Activated CD4-positive, alpha-beta T cell treated with anti-CD3 and anti-CD28 coated beads, Interleukin-2, amount 50 U/mL, for 4 hours (primary cell): ENCODE measurements around the gene BPIFB4.
"Not testable (repeated sequence)": the region's sequence is repeated elsewhere in the genome, so short reads cannot be mapped to it uniquely, and the experiment has no call there.

Experiments
- DNase-seq, 2 experiments: peaks; one replicate each; pipeline ENCODE4 v3.0.0-alpha.2; 2020

BPIFB4 gene

DNA sequence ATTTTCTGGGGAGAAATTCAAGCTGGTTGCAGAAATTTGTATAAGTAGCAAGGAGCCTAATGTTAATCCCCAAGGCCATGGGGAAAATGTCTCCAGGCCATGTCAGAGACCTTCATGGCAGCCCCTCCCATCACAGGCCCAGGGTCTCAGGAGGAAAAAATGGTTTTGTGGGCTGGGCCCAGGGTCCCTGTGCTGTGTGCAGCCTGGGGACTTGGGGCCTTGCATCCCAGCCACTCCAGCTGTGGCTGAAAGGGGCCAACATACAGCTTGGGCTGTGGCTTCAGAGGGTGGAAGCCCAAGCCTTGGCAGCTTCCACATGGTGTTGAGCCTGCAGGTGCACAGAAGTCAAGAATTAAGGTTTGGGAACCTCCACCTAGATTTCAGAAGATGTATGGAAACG, 42.9 kb downstream of the BPIFB4 start:
- not testable (repeated sequence) for DNase-seq

DNA sequence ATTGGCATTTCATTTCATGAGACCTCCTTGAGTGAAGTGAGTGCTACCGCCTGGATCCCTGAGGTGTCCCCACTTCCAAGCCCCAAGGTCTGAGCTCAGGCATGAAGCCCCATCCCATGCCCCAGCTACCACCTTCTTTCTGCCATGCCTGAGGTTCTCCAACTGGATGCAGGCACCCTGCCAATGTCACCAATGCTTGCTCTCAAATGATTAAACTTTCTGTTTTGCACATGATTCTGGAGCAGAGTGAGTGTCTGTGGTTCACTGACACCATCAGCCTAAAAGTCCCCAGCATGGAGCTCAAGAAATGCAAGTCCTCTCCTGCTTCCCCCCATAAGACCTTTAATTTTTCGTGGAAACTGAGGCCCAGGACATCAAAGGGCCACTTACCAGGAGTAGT, 44.8 kb downstream of the BPIFB4 start:
- DNase-seq = no peak

DNA sequence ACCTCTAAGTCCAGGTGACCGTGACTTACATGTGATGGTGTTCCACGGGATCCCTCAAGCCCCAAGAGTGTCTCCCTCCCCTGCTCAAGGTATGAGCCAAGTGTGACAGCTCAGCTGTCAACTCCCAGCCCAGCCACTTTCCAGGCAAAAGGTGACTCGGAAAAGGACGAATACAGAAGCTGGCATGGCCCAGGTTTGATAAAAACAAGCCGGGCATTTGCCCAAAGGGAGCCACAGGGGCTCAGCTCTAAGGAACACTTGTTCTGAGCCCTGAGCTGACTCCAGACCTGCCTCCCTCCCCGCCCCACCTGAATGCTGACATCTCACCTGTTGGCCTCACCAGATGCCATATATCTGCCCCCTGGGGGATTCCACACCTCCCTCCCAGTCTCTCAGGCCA, 45.6 kb downstream of the BPIFB4 start:
- no peak for DNase-seq

DNA sequence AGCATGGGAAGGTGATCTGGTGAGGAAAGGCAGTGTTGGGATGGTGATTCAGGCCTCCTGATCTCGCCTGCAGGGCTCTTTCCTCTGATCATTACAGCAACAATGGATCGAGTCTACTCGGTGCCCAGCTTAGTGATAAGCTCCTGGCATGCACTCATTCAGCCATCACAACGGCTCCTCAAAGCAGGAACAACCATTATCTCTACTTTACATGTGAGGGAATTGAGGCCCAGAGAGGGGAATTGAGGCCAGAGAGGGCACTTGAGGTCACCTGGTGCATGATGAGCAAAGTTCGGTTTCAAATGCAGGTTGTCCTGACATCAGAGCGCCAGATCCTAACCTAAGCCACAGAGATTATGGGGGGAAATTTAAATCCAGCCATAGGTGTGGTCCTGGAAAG, 46.5 kb downstream of the BPIFB4 start:
- DNase-seq = no peak

DNA sequence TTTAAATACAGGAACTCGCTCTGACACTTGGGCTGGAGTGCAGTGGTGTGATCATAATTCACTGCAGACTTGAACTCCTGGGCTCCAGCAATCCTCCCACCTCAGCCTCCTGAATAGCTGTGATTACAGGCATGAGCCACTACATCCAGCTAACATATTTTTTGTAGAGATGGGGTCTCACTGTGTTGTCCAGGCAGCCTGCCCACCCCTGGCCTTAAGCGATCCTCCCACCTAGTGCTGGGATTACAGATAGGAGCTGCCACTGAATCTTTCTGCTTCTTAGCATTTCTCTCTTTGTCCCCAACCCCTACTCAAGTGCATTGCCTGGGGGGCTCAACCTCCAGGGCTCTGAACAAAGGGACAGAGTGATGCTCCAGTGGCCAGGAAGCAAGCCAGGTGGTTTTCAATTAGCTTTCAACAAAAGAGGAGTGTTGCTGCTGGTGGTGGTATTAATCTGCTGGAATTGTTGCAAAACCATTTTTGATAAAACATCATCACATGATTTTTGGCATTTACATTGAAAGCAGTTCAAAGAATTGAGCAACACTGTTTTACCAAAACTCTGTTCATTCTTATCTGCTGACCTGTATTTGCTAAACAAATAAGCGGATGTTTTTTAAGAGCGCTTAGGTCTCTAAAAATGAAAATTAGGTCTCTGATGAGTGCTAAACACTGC, 48.1 kb downstream of the BPIFB4 start:
- DNase-seq = no peak

DNA sequence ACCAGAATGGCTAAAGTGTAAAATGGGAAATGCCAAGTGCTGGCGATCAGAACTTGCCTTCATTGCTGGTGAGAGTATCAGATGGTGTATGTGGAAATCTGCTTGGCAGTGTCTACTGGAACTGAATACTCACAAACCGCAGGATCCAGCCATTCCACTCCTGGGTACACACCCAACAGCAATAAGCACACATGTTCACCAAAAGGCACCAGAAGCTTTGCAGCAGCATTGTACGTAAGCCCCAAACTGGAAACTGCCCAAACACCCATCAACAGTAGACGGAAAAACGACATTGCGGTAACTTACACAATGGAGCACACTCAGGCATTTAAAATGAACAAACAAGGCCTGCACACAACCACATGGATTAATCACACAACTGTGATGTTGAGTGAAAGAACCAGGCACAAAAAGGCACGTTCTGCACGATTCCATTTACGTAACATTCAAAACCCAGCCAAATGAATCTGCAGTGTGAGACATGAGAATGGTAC, 51.2 kb downstream of the BPIFB4 start:
- DNase-seq = no peak

DNA sequence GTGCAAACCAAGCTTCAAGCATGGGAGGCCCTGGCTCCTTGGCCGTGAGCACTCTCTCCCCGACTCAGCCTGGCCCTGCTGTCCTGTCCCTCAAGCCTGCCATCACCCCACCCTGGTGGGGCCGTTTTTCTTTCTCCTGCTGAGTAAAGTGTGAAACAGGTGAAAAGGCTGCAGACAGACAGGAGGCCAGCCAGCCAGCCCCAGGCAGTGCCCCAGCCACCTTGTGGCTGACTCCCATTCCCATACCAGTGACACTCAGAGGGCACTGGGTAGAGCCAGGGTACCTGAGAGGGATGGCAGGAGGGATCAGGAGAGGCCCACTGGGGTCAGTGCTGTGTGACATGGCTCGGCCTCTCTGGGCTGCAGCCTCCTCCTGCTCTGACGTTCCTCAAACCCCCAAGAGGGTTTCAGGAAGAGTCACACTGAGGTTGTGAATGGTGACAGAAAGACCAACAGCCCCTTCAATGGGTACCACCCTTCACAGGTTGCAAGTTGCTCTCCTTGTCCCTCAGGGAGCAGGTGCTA, 52.6 kb downstream of the BPIFB4 start:
- no peak for DNase-seq

DNA sequence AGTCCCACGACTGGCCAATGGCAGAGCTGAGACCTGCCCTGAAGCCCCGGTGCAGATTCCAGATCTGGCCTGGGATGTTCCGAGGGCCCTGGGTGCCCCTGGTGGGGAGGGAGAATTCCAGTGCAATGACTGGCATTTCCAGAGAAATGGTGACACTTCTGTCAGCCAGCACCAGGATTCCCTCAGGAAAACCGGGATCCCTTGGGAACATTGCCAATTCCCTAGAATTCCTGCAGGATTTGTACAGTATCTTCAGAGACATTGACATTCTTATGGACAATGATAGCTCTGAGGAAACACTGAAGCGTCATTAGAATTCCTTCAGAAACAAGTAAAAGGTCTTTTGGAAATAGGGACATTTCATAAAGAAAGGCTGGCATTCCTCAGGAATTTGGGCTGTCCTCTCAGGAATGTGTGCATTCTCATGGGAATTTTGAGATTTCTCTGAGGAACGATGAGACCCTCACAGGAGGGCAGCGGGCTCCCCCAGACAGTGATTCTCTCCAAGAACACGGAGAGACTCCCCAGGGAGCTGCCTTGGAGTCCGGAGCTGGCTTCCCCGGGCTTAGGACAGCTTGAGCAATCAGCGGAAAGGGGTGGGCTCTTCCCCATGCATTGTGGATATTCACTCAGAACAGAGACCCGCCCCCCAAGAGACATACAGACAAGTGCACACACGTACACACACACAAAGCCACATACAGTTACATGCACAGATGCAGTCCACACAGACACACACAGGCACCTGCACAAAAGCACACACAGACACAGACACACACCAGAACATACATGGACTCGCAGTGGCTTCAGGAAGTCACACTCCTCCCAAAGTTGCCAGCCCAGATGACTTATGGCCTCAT, 53.3 kb downstream of the BPIFB4 start:
- DNase-seq = no peak

DNA sequence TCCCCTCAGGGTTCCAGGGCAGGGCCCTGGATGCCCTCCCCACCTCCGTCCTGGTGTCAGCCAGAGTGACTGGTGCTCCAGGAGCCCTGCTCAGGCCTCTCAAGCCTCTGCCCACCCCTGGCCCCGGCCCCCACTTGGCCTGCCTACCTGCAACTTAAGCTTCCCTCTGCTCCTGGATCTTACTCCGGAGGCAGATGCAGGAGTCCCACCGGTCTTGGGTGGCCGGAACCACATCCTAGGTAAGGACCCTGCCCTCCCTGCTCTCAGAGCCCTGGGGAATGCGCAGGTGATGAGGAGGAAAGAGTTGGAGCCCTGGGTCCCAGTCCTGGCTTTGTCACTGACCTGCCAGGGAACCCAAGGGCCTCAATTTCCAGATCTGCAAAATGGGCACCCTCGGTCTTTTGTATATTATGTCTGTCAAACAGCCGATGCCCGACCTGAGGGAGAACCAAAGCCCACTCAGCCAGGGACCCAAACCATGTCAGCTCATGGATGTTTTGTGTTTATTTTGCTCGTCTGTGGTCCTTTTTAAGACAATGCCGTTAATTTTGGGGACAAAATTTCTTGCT, 54.0 kb downstream of the BPIFB4 start:
- no peak for DNase-seq

DNA sequence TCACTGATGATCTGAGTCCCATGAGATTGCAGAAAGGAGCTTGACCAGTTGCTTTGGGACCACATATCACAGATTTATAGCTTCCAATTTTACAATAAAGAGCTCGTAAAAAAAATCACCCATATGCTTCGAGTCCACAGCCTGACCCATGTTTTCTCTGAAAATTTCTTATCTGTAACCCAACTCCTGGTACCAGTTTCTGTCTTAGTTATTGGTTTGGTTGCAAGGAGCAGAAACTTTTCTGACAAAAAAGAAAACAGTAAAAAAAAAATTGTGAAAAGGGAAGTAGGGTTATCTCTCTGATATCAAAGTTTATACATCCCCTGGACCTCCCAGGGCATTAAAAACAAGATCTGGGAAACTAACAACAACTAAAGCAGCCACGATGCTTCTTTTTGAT, 57.8 kb downstream of the BPIFB4 start:
- no peak for DNase-seq

DNA sequence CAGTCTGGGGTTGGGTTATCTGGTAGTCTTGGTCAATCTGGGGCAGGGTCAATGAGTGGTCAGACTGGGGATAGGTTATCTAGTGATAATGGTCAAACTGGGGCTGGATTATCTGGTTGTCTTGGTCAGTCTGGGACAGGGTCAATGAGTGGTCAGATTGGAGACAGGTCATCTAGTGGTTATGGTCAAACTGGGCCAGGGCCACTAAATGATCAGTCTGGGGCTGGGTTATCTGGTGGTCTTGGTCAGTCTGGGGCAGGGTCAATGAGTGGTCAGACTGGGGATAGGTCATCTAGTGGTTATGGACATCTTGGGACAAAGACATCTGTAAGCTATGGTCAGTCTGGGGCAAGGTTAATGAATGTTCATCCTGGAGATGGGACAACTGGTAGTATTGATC, 60.0 kb downstream of the BPIFB4 start:
- DNase-seq = no peak

DNA sequence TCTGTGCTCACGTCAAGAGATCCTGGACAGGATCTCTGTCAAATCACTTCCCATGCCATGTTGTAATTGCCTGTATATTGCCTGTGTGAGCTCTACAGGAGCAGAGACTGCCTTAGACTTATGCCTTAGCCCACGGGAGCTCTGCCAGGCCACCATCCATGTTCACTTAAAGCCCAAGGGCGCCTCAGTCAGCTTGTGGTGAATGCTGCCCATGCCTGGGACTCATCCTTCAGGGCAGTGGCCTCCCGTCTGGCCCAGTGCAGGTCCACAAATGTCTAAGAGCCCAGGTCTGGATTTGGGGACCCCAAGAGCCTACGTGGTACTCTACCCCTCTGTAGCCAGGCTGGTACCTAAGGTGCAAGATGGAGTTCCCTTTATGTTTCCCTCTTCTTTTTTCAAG, 66.1 kb downstream of the BPIFB4 start:
- no peak for DNase-seq

DNA sequence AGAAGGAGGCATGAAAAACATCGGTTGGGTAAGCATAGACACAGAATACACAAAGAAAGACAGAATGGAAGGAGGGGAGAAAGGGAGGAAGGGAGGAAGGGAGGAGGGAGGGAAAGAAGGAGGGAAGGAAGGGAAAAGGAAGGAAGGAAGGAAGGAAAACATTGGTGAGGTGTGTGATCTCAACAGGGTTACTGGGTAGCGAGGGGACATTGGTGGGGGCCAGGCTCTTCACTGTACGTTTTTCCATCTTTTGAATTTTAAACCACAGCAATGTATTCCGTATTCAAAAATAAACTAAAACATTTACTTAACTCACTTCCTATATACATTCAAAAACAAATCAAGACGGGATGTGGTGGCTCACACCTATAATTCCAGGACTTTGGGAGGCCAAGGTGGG, 67.9 kb downstream of the BPIFB4 start:
- DNase-seq = no peak

DNA sequence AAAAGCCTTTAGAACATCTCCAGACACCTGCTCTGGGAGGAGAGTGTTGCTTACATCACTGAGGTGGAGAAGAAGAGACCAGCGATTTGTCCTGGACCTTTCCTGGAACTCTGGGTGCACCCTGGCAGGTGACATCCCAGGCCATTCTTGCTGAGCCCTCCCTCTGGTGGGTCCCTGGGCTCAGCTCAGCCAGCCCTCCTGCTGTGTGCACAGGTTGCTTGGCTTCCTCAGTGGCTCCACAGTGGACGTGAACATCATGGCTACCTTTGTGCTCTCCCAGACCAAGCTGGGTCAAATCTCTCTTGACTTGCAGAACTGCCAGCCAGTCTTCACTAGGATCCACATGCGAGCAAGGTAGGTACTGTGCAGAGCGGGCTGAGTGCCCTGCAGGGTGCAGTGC, 68.6 kb downstream of the BPIFB4 start:
- no peak for DNase-seq

DNA sequence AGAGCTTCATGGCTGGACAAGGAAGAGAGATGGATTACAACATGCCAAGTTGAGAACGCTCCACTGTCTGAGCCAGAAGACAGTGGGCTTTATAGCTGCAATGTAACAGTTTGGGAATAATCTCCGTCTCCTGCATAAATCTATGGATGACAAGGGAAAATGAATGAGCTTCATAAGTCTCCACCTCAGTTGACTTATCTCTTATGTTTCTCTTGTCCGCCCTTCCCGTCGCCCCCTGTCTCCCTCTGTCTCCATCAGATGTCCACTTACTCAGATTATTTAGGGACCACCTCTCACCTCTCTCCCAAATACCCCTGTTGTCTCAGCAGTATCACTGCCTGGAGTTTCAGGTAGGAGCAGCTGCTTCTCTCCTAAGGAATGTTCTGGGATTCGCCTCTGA, 74.8 kb downstream of the BPIFB4 start:
- DNase-seq = no peak

DNA sequence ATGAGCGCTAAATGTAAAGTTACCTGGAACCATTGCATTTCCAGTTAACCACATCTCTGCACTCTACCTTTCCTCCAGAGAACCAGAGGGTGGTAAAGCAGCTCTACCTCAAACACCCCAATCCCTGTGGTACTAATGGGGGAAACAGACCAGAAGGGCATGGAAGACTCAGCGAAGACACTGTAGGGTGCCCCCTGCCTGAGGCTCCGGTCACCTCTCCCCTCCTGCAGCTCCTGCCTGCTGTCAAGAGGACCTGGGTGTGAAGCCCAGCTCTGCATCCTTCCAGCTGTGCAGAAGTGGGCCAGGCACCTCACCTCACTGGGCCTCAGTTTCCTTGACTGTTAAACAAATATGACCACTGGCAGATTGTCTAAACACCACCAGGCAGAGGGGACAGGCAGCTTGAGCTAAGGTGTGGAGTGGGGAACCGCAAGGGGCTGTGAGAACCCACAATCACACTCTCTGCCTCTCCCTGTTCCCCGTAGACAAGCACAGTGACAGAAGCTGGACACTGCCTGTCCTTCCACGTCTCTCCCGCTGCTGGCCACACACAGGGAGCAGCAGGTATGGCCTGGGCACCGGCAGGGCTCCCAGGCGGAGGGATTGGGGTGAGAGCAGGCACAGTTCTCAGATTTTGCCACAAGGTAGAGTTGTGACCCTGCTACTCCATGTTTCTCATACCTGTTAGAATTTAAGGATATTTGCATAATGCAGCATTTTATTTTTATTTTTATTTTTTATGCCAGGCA, 79.4 kb downstream of the BPIFB4 start:
- no peak for DNase-seq

DNA sequence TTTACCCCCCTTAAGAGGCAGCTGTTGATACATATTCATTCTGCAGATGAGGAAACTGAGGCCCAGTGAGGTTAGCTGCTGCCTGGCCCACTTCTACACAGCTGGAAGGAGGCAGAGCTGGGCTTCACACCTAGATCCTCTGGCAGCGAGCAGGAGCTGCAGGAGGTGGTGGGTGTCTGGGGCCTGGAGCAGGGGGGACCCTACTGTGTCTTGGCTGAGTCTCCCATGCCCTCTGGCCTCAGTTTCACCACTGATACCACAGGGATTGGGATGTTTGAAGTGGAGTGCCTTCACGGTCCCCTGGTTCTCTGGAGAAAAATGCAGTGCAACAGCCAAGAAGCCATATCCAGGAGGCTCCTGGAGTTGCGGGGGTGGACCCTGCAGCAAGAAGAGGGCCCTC, 80.3 kb downstream of the BPIFB4 start:
- no peak for DNase-seq

DNA sequence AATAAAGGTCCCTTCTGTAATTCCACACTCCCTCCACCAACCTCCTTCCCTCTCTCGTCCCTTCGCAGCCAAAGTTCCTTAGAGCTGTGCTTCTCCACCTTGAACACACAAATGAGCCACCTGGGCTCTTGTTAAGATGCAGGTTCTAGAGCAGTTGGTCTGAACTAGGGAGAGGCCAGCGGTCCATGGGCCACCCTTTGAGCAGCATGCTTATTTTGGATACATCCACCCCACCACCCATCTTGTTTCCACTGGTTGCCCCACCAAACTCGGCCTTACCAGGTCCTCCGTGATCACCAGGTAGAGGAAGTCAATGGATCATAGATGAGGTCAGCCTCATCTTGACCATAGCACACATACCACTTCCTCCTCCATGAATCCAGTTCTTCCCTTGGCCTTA, 81.2 kb downstream of the BPIFB4 start:
- DNase-seq = no peak
